Stomach (tissue), 4 donors: ENCODE measurements around the gene STIM2.

Experiments
- EP300 ChIP-seq: sonication (generic); formaldehyde crosslinking; IDR thresholded peaks from one replicate; pipeline ENCODE4 v1.6.1; 2017; ENCODE audit warnings: antibody characterized with exemption
- POLR2A ChIP-seq, 4 donors: fragments of 450-650 bp; IDR thresholded peaks; one replicate each; pipeline ENCODE4 v1.6.1; 2016; ENCODE audit warnings: antibody characterized with exemption in 4 of 4, control low read depth in 2 of 4, mild to moderate bottlenecking in 1 of 4, moderate library complexity in 1 of 4
- POLR2AphosphoS5 ChIP-seq, 3 donors: sonication (generic); formaldehyde crosslinking; IDR thresholded peaks; one replicate each; pipeline ENCODE4 v1.6.1; 2016; ENCODE audit warnings: antibody characterized with exemption in 3 of 3
- TF ChIP-seq, protein P1 (sequence below), 7 experiments: fragments of 450-650 bp in 4 of 7; fragments of 200-600 bp in 3 of 7; sonication (generic) in 3 of 7; IDR thresholded peaks; one replicate each; pipeline ENCODE4 v1.5.1; 2016 to 2019; ENCODE audit warnings: antibody characterized with exemption in 7 of 7, control low read depth in 2 of 7, mild to moderate bottlenecking in 1 of 7

- TF ChIP-seq, protein P1, sequence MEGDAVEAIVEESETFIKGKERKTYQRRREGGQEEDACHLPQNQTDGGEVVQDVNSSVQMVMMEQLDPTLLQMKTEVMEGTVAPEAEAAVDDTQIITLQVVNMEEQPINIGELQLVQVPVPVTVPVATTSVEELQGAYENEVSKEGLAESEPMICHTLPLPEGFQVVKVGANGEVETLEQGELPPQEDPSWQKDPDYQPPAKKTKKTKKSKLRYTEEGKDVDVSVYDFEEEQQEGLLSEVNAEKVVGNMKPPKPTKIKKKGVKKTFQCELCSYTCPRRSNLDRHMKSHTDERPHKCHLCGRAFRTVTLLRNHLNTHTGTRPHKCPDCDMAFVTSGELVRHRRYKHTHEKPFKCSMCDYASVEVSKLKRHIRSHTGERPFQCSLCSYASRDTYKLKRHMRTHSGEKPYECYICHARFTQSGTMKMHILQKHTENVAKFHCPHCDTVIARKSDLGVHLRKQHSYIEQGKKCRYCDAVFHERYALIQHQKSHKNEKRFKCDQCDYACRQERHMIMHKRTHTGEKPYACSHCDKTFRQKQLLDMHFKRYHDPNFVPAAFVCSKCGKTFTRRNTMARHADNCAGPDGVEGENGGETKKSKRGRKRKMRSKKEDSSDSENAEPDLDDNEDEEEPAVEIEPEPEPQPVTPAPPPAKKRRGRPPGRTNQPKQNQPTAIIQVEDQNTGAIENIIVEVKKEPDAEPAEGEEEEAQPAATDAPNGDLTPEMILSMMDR (IDR thresholded peaks at IDR 0.05) = no peak
- TF ChIP-seq EP300 (no peak), POLR2A (IDR thresholded peaks at IDR 0.05) (no peak), POLR2AphosphoS5 (IDR thresholded peaks at IDR 0.05) (no peak)
Measured at GRCh38 chr4:27027428-27027827, 166.8 kb downstream of the STIM2 start.
